Melanocyte of skin (primary cell): Measurements from ENCODE around the gene CBLN2. TPM values are rescaled to one million over a fixed set of nuclear protein-coding genes. Genes with fewer than 3 reads are reported as not detected.

Source experiments
- total RNA-seq, 2 donors: library from RNA; depleted of rRNA; stranded (reverse); fragments of >200 nt; gene quantifications; 2 replicates each; pipeline ENCODE4 v1.2.3, GENCODE V29; 2012

The CBLN2 gene
- not detected for total RNA-seq

DNA sequence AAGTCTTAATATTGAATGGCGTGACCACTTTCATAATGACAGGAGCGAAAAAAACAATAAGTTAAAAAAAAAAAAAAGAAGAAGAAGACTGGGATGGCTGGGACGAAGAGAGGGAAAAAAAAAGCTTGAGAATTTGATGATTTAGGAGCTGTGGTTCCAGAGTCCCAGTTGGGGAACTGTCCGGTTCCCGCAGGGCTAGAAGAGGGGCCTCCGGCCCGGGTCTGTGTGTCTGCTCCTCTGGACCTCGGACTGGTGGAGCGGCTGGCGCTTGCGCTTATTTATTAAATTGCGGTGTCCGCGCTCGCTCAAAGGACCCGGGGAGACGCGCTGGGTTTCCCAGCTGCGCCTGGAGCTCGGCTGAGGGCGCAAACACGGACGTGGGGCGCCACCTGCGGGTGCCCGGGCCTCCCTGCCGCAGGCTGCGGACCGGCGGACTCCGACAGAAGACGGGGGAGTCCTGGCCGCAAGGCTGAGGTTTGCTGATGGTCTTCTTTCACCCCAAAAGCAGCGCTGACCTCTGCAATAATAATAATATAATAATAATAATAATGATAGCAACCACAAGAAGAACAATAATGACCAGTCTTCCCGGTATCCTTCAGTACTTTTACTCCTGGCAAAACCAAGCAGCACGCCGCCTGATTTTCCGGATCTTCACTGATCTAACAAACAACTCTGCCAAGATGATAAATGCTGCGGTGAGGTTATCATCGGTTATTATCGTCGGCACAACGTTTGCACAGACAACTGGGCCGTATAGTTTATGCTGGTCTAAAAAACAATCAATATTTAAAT lies at the start of gene CBLN2:
CBLN2 (minus strand) TSS at position 251 of the 795 bp plus-strand sequence. CDS start 2,182 bp downstream, outside the sequence.

